ENCODE results near the gene IL31. TPM values are rescaled to one million over a fixed set of nuclear protein-coding genes. Genes with fewer than 3 reads are reported as not detected.
A peak's percentile ranks its signal among the peaks of the same experiment; 100 is the strongest.

Gene IL31
- polyA plus RNA-seq, 12 donors, result not detected

DNA sequence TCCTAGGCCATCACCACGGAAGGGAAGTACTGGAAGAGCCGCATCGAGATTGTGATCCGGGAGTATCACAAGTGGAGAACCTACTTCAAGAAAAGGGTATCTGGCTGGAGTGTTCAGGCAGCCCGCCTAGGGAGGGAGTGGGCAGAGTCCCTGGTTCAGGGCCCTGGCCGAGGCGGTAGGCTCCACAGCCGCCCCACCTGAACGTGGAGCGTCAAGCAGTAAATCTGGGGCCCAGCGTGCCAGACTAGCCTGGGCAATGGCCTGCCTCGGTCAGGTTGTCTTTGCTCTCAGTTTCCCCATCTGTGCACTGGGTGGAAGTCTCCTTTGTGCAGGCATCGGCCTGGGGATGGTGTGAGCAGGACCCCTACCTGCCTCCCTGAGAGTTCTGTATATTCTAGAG, 44.9 kb downstream of the IL31 start:
- no peak for DNase-seq

DNA sequence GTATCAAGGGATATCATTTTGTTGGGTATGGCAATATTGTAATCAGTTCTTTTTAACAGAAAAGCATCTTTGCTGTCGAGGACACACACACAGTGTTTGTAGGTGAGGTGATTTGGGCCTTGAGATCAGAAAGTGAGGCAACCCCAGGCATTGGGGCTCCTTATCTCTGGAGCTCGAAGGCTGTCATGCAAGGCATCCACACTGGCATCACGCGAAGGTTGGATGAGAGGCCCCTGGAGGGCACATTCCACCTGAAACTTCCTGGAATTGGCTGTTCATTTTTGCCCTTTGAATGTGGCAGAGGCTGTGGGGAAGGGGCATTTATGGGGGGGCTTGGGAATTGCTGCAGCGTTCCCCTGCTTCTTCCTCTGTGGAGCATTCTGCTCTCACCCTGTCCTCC, 45.5 kb downstream of the IL31 start:
- no peak for DNase-seq

- DNase-seq, result no peak
Measured at GRCh38 chr12:122127839-122128238, 46.2 kb downstream of the IL31 start.

DNA sequence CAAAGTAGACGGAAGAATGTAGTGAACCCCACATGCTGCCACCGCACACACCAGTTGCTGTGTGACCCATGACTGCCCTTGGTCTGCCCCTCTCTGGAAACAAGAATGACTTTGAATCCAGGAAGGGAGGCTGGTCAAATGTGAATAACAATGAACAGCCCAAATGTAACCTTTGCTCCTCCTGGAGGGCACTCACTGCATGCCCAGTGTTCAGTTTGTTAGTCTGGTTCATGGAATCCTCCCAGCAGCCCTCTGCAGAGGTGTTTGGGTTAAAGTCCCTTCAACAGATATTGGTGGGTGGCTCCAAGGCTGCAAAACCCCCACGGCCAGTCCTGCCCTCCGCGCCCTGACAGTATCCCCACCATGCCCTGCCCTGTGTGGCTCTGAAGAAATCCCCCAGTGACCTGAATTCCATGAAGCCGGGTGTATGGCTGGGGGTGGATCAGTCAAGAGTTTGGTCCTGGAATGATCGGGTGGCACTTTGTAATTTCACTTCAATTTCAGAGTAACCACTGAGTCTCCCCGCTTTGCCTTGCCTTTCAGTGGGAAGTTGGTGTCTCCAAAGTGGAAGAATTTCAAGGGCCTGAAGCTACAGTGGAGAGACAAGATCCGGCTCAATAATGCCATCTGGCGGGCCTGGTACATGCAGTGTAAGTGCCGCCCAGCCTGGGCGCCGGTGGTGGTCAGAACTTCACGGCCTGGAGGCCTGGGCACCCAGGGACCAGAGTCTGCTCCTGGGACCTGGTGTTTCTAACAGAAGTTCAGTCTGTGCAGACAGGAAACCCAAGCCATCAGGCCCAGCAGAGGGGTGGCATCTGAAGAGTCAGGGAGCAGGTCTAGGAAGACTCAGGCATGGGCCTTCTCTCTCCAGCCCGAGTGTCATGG, 47.1 kb downstream of the IL31 start:
- DNase-seq, result no peak

DNA sequence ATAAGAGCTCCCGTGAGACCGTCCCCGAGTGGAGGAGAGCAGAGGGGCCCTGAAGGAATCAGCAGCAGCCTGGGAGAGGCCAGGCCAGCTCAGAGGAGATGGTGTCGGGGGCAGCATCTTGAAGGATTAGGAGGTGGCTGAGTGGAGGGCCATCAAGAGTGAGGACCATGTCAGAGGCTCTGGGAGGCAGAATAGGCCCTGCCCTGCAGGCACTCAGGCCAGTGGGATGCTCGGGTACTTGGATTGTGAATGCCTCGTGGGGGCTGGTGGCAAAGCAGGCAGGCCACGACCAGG, 47.7 kb downstream of the IL31 start:
- DNase-seq, result no peak

GRCh38 chr12:122125452-122126341, 48.3 kb downstream of the IL31 start:
- no peak for DNase-seq

GRCh38 chr12:122124370-122124769, 49.7 kb downstream of the IL31 start:
- DNase-seq, result no peak

DNA sequence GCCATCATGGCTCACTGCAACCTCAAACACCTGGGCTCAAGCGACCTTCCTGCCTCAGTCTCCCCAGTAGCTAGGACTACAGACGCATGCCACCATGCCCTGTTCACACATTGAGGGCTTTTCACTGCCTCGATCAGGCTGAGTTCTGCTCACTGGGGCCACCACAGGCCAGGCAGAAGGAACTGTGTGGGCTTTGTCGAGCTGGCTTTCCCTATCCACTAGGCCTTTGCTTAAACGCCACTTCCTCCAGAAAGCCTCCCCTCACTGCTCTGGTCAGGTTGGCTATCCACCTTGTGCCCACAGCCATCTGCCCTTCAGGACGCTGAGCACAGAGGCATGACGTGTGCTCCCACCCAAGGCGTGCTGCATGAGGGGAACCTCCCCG, 50.3 kb downstream of the IL31 start:
- DNase-seq, result no peak

DNA sequence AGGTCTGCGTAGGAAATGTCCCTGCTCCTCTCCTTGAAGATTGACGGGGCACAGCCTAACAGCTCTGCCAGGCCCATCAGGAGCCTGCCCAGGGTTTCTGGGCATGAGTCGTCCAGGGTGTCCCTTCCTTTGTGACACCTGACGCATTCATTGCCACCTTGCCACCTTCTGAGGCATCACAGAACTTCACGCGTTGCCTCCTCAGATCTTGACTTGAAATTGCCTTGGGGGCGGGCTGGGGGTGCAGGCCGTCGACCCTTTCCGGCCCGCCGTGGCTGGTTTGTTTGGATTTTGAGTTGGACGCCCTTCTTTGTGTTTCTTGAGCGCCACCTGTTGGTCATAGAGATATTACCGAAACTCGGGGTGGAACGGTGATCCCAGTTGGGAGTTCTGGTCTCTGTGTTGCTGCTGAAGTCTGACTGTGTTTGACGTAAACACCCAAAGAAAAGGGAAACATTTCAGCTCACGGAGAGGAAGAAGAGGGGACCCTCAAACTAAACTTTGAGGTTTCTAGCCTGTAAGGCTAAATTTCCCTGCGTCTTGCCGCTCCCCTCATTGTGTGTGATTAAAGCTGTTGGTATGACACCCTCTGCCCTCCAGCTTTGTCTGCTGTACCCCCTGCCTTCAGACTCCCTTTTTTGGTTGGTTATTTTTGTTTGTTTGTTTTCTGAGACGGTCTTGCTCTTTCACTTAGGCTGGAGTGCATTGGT, 50.8 kb downstream of the IL31 start:
- DNase-seq, result peak; percentile 78

Other genes with a start within 250 kb of the IL31 start
- gene BCL7A, start 152.3 kb downstream of the IL31 start, polyA plus RNA-seq (ENCODE audit: insufficient read length in 12 of 12), result 10 to 100 TPM in 11 of 12 donors, not detected in 1; 13.0 to 22.2 (median 15.7) TPM
- gene MLXIP, start 95.5 kb downstream of the IL31 start, polyA plus RNA-seq (ENCODE audit: insufficient read length in 12 of 12), result 100 to 1,000 TPM in 1 of 12 donors, 10 to 100 TPM in 11; 19.4 to 228 (median 32.2) TPM
- under 1 TPM in 9 of 12 donors, not detected in 3; 0.19 to 0.97 (median 0.32) TPM for gene LRRC43, start 8.9 kb upstream of the IL31 start, polyA plus RNA-seq (ENCODE audit: insufficient read length in 12 of 12)
- gene B3GNT4, start 29.5 kb upstream of the IL31 start, polyA plus RNA-seq (ENCODE audit: insufficient read length in 12 of 12), result 1 to 10 TPM in 1 of 12 donors, under 1 TPM in 7, not detected in 4; 0.17 to 2.6 (median 0.52) TPM
- 10 to 100 TPM in 11 of 12 donors, not detected in 1; 28.3 to 44.7 (median 42.3) TPM for gene DIABLO, start 51.8 kb upstream of the IL31 start, polyA plus RNA-seq (ENCODE audit: insufficient read length in 12 of 12)
- gene VPS33A, start 92.3 kb upstream of the IL31 start, polyA plus RNA-seq (ENCODE audit: insufficient read length in 12 of 12), result 10 to 100 TPM in 11 of 12 donors, not detected in 1; 10.9 to 27.8 (median 14.1) TPM
- gene CLIP1, start 248.4 kb upstream of the IL31 start, polyA plus RNA-seq (ENCODE audit: insufficient read length in 12 of 12), result 10 to 100 TPM in 11 of 12 donors, not detected in 1; 17.6 to 51.9 (median 24.4) TPM